Activated naive CD8-positive, alpha-beta T cell (primary cell): ENCODE results near the gene SYNE1.
"Not testable (repeated sequence)": the region's sequence is repeated elsewhere in the genome, so short reads cannot be mapped to it uniquely, and the experiment has no call there.

Experiments used
- H3K27ac Mint-ChIP-seq: one replicate; pipeline ENCODE4 v1.8.0; 2021; ENCODE audit warnings: mixed read lengths
- H3K27me3 Mint-ChIP-seq: one replicate; pipeline ENCODE4 v1.8.0; 2021; ENCODE audit warnings: mixed read lengths
- H3K36me3 Mint-ChIP-seq: one replicate; pipeline ENCODE4 v1.8.0; 2021; ENCODE audit warnings: mixed read lengths
- H3K4me1 Mint-ChIP-seq: one replicate; pipeline ENCODE4 v1.8.0; 2021; ENCODE audit warnings: low read depth, mixed read lengths
- H3K4me3 Mint-ChIP-seq: one replicate; pipeline ENCODE4 v1.8.0; 2021; ENCODE audit warnings: mild to moderate bottlenecking, mixed read lengths
- H3K9me3 Mint-ChIP-seq: one replicate; pipeline ENCODE4 v1.8.0; 2021; ENCODE audit warnings: low read depth, mixed read lengths

SYNE1 gene

GRCh38 chr6:152094276-152094675 is 542.9 kb downstream of the SYNE1 start:
- Mint-ChIP-seq H3K4me3 (no peak overlapping the region), H3K36me3 (no peaks in the 10 kb centered on the region), H3K9me3 (no peaks in the 10 kb centered on the region), H3K27me3 (no peaks in the 10 kb centered on the region), H3K27ac (no peak overlapping the region), H3K4me1 (no peaks in the 10 kb centered on the region)

DNA sequence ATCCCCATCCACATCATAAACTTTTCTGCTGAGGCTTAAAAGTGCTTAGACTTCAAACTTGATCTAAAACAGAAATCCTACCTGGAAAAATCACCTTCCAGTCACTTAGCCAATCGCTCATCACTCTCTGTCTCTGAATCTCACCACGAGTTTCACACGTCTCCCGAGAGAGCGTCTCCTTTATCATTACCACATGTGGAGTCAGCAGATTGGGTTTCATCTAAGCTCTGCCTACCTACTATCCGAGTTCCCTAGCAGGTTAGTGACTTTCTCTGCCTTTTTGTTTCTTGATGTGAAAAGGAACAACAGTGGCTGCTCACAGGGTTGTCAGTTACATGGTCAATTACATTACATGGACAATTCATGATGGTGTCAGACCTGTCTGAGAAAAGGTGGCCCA is 543.5 kb downstream of the SYNE1 start:
- no peaks in the 10 kb centered on the region for H3K36me3 Mint-ChIP-seq
- H3K4me1 Mint-ChIP-seq: no peaks in the 10 kb centered on the region
- H3K27ac Mint-ChIP-seq: no peak overlapping the region
- H3K4me3 Mint-ChIP-seq: no peak overlapping the region
- no peaks in the 10 kb centered on the region for H3K9me3 Mint-ChIP-seq
- H3K27me3 Mint-ChIP-seq: no peaks in the 10 kb centered on the region

- no peaks in the 10 kb centered on the region for H3K36me3 Mint-ChIP-seq
- no peaks in the 10 kb centered on the region for H3K9me3 Mint-ChIP-seq
- H3K4me1 Mint-ChIP-seq: no peaks in the 10 kb centered on the region
- no peak overlapping the region for H3K4me3 Mint-ChIP-seq
- no peak overlapping the region for H3K27ac Mint-ChIP-seq
- H3K27me3 Mint-ChIP-seq: no peaks in the 10 kb centered on the region
Measured at GRCh38 chr6:152091851-152092341, 545.3 kb downstream of the SYNE1 start.

DNA sequence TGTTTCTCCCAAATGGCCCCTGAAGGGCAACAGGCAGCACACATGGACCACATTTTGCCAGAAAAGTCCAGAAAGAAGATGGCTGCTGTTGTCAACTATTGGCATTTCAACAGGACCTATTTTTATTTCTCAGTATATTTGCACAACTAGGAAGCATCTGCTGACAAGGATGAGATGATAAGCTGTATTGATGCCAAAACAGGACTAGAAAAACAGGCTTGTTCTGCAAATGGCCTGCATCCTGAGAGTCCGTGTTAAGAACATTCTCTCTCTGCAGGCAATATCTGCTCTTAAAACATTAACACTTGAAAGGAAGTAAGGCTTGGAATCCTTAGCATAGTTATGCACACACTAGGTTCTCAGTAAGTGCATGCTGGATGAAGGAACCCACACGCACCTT is 546.0 kb downstream of the SYNE1 start:
- Mint-ChIP-seq H3K36me3 (no peaks in the 10 kb centered on the region), H3K27ac (no peak overlapping the region), H3K9me3 (no peaks in the 10 kb centered on the region), H3K4me1 (no peaks in the 10 kb centered on the region), H3K4me3 (no peak overlapping the region), H3K27me3 (no peaks in the 10 kb centered on the region)

DNA sequence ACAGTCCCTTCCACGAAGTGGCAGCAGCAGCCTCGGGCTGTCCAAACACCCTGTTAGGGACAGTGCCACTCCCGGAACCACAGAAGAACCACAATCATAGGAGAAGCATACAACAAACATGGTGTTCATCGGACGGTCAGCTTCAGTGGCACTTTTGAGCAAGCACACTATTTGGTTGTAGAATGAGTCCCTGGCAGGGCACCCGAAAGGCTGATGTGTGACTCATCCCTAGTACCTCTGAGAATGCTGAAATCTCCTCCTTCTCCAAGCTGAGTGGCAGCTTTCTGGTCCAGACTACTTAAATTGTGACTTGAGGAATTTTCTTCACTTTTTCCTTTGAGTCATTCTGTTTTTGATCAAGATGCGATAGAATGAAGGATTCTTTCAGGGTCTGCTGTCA is 547.2 kb downstream of the SYNE1 start:
- H3K27ac Mint-ChIP-seq: no peak overlapping the region
- no peaks in the 10 kb centered on the region for H3K9me3 Mint-ChIP-seq
- H3K4me3 Mint-ChIP-seq: no peak overlapping the region
- no peaks in the 10 kb centered on the region for H3K4me1 Mint-ChIP-seq
- H3K27me3 Mint-ChIP-seq: no peaks in the 10 kb centered on the region
- H3K36me3 Mint-ChIP-seq: no peaks in the 10 kb centered on the region

GRCh38 chr6:152087701-152088100 is 549.5 kb downstream of the SYNE1 start:
- Mint-ChIP-seq H3K27me3 (no peaks in the 10 kb centered on the region), H3K4me1 (no peaks in the 10 kb centered on the region), H3K27ac (no peak overlapping the region), H3K36me3 (no peaks in the 10 kb centered on the region), H3K4me3 (no peak overlapping the region), H3K9me3 (no peaks in the 10 kb centered on the region)

GRCh38 chr6:152087096-152087495 is 550.1 kb downstream of the SYNE1 start:
- Mint-ChIP-seq H3K4me1 (no peaks in the 10 kb centered on the region), H3K4me3 (no peak overlapping the region), H3K9me3 (no peaks in the 10 kb centered on the region), H3K36me3 (no peaks in the 10 kb centered on the region), H3K27ac (no peak overlapping the region), H3K27me3 (no peaks in the 10 kb centered on the region)

GRCh38 chr6:152086223-152086873 is 550.8 kb downstream of the SYNE1 start:
- H3K27ac Mint-ChIP-seq: no peak overlapping the region

DNA sequence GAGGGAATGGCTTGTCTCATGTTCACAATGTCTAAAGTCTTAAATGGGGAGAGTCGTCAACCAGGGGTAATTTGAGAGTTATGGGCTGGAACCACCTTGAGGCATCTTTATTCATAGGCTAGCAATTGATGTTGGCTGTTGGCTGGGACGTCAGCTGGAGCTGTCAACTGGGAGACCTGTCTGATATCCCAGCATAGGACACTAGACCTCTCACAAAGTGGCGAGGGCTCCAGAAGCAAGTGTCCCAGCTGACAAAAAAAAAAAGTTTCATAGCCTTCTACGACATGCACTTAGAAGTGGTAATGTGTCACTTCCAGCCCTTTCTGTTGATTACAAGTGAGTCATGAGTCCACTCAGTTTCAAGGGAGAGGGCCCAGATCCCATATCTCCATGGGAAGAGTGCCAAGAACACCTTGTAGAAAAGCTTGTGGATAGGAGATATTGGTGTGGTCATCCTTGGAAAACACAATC is 551.7 kb downstream of the SYNE1 start:
- no peak overlapping the region for H3K4me3 Mint-ChIP-seq

More at GRCh38 chr6:152086223-152086873, 550.8 kb downstream of the SYNE1 start:
- no peaks in the 10 kb centered on the region for H3K27me3 Mint-ChIP-seq
- no peak overlapping the region for H3K4me3 Mint-ChIP-seq
- H3K9me3 Mint-ChIP-seq: no peaks in the 10 kb centered on the region
- no peaks in the 10 kb centered on the region for H3K36me3 Mint-ChIP-seq
- H3K4me1 Mint-ChIP-seq: no peaks in the 10 kb centered on the region

DNA sequence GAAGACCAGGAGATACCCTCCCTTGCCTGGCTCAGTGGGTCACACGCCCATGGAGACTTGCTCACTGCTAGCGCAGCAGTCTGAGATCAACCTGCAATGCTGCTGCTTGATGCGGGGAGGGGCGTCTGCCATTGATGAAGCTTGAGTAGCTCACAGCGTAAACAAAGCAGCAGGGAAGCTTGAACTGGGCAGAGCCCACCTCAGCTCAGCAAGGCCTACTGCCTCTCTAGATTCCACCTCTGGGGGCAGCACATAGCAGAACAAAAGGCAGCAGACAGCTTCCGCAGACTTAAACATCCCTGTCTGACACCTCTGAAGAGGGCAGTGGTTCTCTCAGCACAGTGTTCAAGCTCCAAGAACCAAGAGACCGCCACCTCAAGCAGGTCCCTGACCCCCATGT is 558.4 kb downstream of the SYNE1 start:
- H3K36me3 Mint-ChIP-seq: peaks cover 11% of the 10 kb centered on the region
- H3K27me3 Mint-ChIP-seq: peaks cover 16% of the 10 kb centered on the region
- no peak overlapping the region for H3K4me3 Mint-ChIP-seq
- no peaks in the 10 kb centered on the region for H3K4me1 Mint-ChIP-seq
- no peak overlapping the region for H3K27ac Mint-ChIP-seq
- peaks cover 18% of the 10 kb centered on the region for H3K9me3 Mint-ChIP-seq

More for the DNA sequence above, 551.7 kb downstream of the SYNE1 start:
- H3K9me3 Mint-ChIP-seq: no peaks in the 10 kb centered on the region
- H3K36me3 Mint-ChIP-seq: no peaks in the 10 kb centered on the region
- no peaks in the 10 kb centered on the region for H3K4me1 Mint-ChIP-seq
- H3K27ac Mint-ChIP-seq: no peak overlapping the region
- no peaks in the 10 kb centered on the region for H3K27me3 Mint-ChIP-seq

GRCh38 chr6:152078001-152078400 is 559.2 kb downstream of the SYNE1 start:
- H3K27ac Mint-ChIP-seq: no peak overlapping the region
- H3K4me3 Mint-ChIP-seq: no peak overlapping the region
- H3K4me1 Mint-ChIP-seq: no peaks in the 10 kb centered on the region
- peaks cover 18% of the 10 kb centered on the region for H3K9me3 Mint-ChIP-seq
- peaks cover 16% of the 10 kb centered on the region for H3K27me3 Mint-ChIP-seq
- H3K36me3 Mint-ChIP-seq: peaks cover 11% of the 10 kb centered on the region

GRCh38 chr6:152076242-152076641 is 560.9 kb downstream of the SYNE1 start:
- H3K4me3 Mint-ChIP-seq, H3K4me1 Mint-ChIP-seq, H3K27ac Mint-ChIP-seq: not testable (repeated sequence)
- Mint-ChIP-seq H3K36me3 (peaks cover 11% of the 10 kb centered on the region), H3K9me3 (peaks cover 18% of the 10 kb centered on the region), H3K27me3 (peaks cover 16% of the 10 kb centered on the region)

GRCh38 chr6:152071843-152072242 is 565.3 kb downstream of the SYNE1 start:
- Mint-ChIP-seq H3K9me3 (peaks cover 18% of the 10 kb centered on the region), H3K4me1 (no peaks in the 10 kb centered on the region), H3K27me3 (peaks cover 12% of the 10 kb centered on the region), H3K36me3 (peaks cover 8% of the 10 kb centered on the region), H3K27ac (no peak overlapping the region), H3K4me3 (no peak overlapping the region)
